ENCODE measurements around the gene FBRSL1. TPM values are rescaled to one million over a fixed set of nuclear protein-coding genes. Genes with fewer than 3 reads are reported as not detected.

Gene FBRSL1
- total and polyA plus RNA-seq, 2 donors (not counting 1 experiment from before 2014, with no cell fraction given): 62.6 to 112 TPM

GRCh38 chr12:132444283-132444682 is 45.7 kb upstream of the FBRSL1 start:
- Mint-ChIP-seq H3K27ac (peak overlapping the region; percentile 99), H3K27me3 (no peaks in the 10 kb centered on the region), H3K9me3 (ENCODE audit: insufficient read depth) (no peaks in the 10 kb centered on the region), H3K4me3 (no peak overlapping the region), H3K4me1 (peaks cover 52% of the 10 kb centered on the region)
- intact Hi-C loops (cut with micrococcal nuclease): no loop called here
- Histone ChIP-seq H3K36me3 (replicated peaks in 1 of 2; ENCODE audit: control extremely low read depth in 1 of 2, control insufficient read depth in 1 of 2, extremely low read depth in 1 of 2, insufficient read depth in 2 of 2, low read length in 1 of 2) (peaks cover 0 to 2% of the 10 kb centered on the region in 2 experiments), H4K20me1 (ENCODE audit: control insufficient read depth, insufficient read depth, low read length, poor library complexity, severe bottlenecking) (no peaks in the 10 kb centered on the region), H3K9me3 (ENCODE audit: control extremely low read depth in 1 of 3, control insufficient read depth in 2 of 3, insufficient read depth in 1 of 3, low read length in 2 of 3) (peaks cover 0 to 8% (median 0%) of the 10 kb centered on the region in 3 donors), H3K9ac (ENCODE audit: low read length) (peak overlapping the region; percentile 51), H3K27ac (ENCODE audit: low read length in 2 of 2) (peak overlapping the region; percentile 89 to 96), H3K79me2 (ENCODE audit: control insufficient read depth, insufficient read depth, low read length) (peaks cover 16% of the 10 kb centered on the region), H3K27me3 (replicated peaks in 1 of 4; ENCODE audit: control extremely low read depth in 1 of 4, control insufficient read depth in 3 of 4, insufficient read depth in 4 of 4, low read length in 3 of 4) (no peaks in the 10 kb centered on the region), H2AFZ (ENCODE audit: insufficient read depth, low read depth, low read length, poor library complexity, severe bottlenecking) (peak overlapping the region; percentile 56), H3K4me2 (replicated peaks; ENCODE audit: low read depth, low read length, poor library complexity, severe bottlenecking) (peak overlapping the region; percentile 73), H3K4me3 (ENCODE audit: control extremely low read depth in 1 of 5, extremely low read depth in 1 of 5, insufficient read depth in 1 of 5, low read depth in 2 of 5, low read length in 4 of 5) (peak overlapping the region in 4 of 5 experiments; percentile 4 to 19 (median 18)), H3K4me1 (ENCODE audit: control insufficient read depth in 2 of 2, insufficient read depth in 2 of 2, low read length in 2 of 2) (peaks cover 53 to 86% of the 10 kb centered on the region in 2 donors)
- ChIA-PET POLR2A (no interaction called here), CTCF (interaction anchor here (1.4 kb wide), 1 partner anchor 14 kb away, joined by 3 read pairs; no protein-coding TSS in a partner anchor)
- TF ChIP-seq EZH2 (IDR thresholded peaks at IDR 0.05; ENCODE audit: borderline replicate concordance, insufficient read depth, low read depth, low read length, poor library complexity, severe bottlenecking) (no peak), CTCF (IDR thresholded peaks at IDR 0.05) (no peak)
- ATAC-seq (ENCODE audit: low read depth) (no peak), DNase-seq (no peak)
- 85% methylated on average over 16 of the region's 18 CpGs for WGBS (ENCODE audit: insufficient coverage)
